HL-60/S4 treated with retinoic acid at 250 ng/mL for 4 days and 3 days (cell line): Measurements from ENCODE around the gene C16orf78.
"Not testable (repeated sequence)": the region's sequence is repeated elsewhere in the genome, so short reads cannot be mapped to it uniquely, and the experiment has no call there.

Experiments
- in situ Hi-C: fragments of 300-500 bp; cut with MboI; formaldehyde crosslinking; loops from 2 replicates; pipeline ENCODE4 v1.7.0; 2022; ENCODE audit warnings: low sequenced_read_pairs

Gene C16orf78

DNA sequence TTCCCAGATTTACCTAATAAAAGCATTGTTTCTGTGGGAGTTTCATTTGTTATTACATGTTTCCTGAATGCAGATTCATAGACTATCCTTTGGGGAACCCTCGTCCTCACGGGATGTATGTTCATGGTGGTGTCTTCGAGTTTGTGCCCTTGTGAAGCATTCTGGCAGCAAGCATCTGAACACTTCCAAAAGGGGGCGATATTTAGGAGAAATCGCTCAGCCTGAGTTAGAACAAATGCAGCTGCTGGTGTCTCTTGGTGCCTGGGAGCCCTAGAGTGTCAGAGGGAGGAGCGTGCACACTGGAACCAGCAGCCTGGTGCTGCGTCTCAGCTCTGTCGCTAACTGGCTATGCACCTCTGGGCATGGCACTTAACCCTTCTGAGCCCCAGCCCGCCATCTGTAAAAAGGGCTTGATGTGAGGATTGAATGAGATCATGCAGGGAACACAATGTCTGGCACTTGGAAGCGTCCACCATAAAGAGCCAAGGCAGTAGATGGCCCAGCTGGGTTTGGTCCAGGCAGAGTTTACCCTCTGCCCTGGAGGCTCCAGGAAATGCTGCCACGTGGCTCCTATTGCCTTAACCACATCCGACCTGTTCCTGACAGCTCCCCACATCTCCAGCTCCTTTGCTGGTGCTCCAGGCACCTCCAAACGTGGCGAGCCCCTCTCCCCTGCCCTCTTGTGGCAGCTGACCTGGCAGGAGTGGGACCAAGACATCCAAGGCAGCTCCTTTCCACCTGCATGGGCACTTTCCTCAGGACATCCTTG lies 25.0 kb upstream of the C16orf78 start:
- in situ Hi-C loops, result loop anchor here (10.0 kb wide), 1 partner anchor 664 kb away; no protein-coding TSS in a partner anchor

DNA sequence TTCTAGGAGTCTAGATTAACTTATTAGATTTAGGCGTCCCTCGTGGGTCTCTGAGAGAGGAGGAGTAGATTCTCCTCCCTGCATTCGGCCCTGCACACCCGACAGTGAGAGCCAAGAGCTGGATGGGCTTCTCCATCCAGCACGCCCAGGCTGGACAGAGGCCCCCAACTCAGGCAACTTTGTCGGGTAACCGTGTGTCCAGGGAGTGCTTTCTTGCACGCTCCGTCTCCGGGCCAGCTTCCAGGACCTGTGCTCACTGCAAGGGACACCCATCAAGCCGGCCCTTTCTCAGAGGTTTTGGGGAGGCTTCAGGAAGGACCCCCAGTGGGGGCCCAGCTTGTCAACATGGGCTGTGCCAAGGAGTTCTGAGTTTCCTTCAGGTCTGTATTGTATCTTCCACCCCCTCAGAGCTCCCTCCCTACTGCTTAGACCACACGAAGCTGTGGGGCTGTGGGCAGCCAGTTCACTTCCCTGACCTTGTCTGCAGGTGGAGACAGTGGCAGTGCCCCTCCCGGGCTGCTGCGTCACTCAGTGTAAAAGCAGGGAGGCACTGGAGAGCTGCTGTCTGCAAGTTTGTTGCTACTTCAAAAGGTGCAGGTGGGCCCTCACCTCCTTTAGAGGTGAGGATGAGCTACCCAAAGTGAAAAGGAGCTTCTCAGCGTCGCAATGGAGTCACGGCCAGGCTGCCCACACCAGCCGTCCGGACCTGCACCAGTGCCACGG lies 24.0 kb upstream of the C16orf78 start:
- in situ Hi-C loops, result loop anchor here (10.0 kb wide), 1 partner anchor 665 kb away; no protein-coding TSS in a partner anchor

DNA sequence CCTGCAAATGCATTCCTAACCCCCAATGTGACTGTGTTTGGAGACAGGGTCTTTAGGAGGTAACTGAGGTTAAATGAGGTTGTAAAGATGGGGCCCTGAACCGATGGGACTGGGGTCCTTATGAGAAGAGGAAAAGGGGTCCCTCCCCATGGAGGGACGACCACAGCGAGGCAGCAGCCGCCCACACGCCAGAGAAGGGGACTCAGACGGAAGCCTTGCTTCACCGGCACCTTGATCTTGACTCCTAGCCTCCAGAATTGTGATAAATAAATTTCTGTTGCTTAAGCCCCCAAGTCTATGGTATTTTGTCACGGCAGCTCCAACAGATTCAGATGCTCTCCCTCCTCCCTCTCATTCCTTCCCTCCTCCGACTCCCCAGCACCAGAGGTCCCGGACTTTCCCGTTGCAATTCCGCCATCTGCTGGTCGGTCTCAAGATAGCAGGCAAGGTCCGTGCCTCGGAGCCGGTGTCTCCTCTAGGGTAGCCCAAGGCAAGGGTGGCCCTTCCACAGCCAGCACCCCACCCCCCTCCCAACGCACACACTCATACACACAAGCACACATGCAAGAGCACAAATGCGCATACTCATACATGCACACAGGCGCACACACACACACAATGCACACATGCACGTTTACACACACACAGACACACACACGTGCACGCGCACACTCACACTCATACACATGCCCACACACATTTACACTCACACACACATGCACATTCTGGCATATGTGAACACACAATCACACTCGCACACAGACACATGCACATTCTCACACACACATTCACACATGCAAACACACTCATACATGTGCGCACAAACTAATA lies 23.1 kb upstream of the C16orf78 start:
- in situ Hi-C loops, result no loop called here

DNA sequence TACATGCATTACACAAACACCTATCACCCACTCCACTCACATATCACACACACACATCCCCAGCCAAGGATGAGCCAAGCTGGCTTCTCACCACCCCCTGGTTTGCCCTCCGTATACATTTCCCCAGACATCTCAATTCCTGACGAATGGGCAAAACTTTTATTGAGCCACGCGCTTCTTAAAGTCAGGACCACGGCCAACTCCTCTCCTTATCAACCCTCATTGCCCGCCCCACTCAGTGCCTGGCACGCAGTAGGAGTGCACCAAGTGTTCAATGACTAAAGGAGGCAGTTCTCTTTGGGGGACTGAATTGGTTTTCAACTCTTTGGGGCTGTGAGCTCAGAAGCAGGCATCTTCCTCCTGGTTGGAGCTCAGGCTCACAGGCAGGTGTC lies 22.5 kb upstream of the C16orf78 start:
- in situ Hi-C loops, result no loop called here

DNA sequence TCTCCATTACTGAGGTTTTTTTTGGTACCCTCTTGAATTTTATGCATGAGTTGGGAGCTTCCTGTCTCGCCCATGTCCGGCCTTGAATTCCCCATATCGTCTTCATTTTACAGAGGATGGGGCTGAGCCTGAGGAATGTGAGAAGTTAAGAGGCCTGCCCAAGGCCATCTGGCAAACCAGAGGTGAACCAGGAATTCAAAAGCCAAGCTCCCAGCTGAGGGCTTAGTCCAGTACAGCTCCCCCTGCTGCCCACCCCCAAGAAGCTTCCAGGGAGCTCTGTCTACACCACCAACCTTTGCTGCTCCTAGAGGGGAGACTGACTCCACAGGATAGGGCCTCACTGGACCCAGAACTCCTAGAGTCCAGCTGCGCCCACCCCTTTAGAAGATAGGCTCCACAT lies 20.7 kb upstream of the C16orf78 start:
- in situ Hi-C loops, result no loop called here

DNA sequence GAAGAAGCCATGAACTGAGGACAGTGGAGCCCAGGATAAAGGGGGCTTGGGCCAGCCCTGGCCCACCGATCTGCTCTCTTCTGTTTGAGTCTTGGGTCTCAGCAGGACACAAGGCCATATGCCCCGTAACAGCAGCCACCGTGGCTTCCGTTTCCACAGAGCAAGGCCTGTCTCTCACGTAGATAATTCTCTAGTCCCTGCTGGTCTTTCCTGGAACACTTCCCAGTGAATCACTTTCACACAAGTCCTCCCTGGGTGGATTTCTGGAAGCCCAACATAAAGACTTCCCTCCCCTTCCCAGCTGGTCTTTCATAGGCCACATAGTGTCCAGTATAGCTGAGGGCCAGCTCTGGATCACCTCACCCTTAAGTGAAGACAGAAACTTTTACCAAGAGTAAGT lies 19.9 kb upstream of the C16orf78 start:
- in situ Hi-C loops, result no loop called here

DNA sequence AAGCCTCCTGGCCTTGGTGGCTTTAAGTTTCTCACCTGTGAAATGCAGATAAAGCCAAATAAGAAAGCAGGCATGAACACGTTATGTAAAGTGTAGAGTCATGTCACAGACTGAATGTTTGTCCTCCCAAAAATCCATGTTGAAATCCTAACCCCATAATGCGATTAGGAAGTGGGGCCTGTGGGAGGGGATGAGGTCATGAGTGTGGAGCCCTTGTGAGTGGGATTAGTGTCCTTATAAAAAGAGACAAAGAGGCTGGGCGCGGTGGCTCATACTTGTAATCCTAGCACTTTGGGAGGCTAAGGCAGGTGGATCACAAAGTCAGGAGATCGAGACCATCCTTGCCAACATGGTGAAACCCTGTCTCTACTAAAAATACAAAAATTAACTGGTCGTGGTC lies 19.5 kb upstream of the C16orf78 start:
- in situ Hi-C loops, result no loop called here

DNA sequence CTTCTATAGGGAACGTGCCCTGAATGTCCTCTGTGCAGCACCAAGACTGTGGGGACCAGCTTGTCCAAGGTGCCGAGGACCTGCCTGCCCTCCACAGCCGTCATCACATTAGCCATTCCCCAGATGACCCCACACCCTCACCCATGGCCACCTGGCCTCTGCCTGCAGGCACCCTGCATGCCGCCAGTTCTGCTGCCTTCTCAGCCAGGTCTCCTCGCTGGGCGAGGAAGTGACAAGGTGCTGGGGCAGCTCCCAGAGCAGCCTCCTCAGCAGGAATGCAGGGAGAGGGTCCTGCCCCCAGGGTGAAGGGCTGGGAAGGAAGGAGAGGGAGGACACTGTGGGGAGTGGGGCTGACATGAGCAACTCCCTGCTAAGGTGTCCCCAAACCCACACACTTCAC lies 18.6 kb upstream of the C16orf78 start:
- in situ Hi-C loops, result no loop called here

DNA sequence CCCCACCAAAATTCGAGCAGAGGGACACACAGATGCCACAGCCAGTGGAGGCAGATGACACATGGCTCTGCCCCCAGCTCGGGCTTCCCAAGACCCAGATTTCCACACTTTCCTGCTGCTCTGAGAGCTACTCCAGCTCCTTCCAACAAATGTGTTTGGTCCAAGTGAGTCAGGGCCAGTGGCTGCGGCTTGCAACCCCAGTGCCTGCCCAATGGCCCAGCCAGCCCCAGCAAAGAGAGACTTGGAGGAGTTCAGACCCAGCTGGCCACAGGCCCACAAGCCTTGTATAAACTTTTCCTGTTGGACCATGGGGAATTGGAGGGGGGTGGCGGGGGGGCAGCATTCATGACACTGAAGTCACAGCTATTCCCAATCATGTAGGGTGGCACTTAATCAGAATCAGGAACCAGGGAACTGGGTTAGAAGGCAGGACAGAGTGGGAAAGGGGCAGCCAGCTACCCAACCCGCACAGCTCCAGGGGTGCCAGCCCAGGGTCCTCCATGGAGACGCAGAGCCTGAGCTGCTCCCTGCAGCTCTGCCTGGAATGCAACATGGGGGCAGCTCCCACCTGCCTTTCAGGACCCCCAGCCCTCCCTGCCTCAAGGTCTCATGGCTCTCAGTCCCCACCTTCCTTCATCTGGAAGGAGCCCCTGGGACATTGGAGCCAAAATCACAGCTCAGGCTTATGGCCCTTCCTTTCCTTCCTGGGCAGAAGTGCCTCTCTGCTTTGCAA lies 17.5 kb upstream of the C16orf78 start:
- in situ Hi-C loops, result no loop called here

DNA sequence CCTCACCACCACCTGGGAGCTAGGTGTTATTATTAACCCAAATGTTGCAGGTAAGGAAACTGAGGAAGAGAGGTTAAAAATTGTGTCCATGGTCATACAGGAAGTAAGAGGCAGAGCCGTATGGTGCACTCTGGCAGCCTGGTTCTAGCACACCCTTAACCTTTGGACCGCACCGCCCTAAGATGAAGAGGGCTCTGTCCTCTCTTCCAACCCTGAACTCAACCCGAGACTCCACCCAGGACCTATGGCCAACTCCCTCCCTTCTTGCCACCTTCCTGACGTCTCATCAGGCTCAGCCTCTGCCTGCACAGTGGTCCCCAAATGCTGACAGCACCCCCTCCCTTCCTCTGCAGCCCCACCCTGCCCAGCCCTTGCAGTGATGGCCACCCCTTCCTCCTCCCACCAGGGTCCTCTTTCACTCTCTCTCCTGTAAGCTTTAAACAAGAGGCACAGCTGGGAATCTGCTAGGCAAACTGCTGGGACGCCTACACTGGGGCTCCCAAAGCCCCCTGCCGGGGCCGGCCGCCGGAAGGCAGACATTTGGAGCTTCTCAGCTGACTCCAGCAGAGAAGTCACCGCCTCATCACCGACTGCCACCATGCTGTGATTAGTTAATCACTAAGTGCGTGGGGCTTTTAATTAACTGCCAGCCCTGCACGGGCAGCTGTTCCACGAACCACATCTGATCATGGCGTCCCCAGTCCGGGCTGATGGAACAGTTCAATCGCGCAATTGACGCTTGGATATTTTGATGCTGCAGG lies 16.7 kb upstream of the C16orf78 start:
- in situ Hi-C loops, result no loop called here

DNA sequence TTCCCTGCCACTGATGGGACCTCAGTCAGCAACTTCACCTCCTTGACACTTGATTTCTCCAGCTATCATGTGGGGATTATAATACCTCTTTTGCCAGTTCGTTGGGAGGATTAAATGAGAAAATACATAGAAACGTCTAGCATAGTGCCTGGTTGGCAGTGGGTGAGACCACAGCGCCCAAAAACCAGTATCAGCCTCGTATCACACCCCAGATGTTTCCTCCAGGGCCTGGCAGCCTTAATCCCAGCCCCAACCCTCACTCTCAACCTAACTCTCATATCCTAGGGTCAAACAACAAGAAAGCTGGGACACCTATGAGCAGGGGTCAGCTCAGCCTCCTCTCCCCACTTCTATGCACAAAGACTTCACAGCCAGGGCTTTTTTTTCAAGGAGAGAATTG lies 14.0 kb upstream of the C16orf78 start:
- in situ Hi-C loops, result no loop called here

DNA sequence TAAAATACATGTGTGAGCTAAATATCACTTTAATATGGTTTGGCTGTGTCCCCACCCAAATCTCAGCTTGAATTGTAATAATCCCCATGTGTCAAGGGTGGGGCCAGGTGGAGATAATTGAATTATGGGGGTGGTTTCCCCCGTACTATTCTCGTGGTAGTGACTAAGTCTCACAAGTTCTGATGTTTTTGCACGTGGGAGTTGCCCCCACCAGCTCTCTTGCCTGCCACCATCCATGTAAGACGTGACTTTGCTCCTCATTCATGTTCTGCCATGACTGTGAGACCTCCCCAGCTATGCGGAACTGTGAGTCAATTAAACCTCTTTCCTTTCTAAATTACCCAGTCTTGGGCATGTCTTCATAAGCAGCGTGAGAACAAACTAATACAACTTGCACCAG lies 11.9 kb upstream of the C16orf78 start:
- in situ Hi-C loops, result not testable (repeated sequence)

DNA sequence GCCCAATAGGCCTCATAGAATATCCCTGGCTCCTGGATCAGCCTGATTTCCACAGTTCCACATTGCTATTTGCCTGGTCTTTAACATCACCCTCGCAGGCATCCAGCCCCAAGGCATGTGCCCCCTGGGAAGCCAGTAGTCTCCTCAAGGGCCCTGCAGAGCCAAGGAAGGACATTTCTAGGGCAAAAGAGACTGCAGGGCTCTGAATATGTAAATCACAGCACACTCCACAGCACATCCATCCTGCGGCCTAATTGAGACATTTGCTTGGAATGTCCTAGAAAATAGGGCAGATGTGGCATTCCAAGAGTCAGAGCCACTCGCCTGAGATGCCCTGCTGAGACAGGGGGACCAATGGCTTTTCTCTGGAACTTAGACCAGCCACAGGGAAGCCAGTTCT lies 11.4 kb upstream of the C16orf78 start:
- in situ Hi-C loops, result no loop called here

DNA sequence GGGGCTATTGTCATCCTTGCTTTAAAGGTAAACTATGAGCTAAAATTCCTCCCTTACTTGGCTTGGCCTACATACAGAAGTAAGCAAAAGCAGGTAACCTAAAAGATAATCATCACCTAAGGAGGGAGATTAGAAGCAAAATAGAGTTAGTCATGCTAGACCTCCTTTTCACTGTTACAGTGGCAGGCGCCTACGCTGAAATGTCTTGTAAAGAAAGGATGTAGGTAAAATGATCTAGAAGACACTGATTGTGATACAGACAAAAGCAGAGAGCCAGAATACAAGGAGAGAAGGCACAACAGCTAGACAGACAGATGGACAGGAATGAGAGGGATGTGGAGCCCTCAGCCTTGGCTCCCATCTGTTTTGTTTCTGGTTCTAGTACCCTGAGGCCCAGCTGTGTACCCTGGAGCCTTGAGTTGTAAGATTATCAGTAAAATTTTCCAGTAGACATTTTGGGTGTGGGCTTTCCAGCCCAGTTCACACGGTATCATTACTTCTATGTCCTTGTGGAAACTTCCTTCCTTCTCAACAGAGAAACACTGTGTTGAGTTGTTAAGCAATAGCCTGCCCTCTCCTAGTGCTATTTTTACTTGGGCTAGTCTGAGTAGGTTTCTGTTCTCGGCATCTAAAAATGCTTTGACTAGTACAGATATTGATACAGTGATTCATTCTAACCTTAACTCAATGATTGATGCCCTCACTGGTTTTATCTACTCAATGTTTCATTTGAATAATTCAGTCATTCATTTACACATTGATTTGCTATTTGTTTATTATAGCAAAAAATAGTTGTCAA lies 7.7 kb upstream of the C16orf78 start:
- in situ Hi-C loops, result no loop called here

DNA sequence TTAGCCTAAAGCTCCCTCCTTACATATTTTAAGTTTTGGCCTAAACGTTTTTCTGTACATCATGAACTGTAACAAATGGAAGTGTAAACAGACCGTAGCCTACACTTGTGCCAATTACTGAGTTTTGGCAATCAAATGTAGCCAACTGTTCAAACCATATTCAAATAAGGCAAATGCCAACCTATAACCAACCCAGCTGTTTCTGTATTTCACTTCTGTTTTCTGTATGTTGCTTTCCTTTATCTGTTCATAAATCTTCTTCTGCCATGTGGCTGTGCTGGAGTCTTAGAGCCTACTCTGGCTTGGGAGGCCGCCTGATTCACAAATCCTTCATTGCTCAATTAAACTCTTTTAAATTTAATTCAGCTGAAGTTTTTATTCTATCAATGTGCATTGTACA lies 6.9 kb upstream of the C16orf78 start:
- in situ Hi-C loops, result no loop called here

DNA sequence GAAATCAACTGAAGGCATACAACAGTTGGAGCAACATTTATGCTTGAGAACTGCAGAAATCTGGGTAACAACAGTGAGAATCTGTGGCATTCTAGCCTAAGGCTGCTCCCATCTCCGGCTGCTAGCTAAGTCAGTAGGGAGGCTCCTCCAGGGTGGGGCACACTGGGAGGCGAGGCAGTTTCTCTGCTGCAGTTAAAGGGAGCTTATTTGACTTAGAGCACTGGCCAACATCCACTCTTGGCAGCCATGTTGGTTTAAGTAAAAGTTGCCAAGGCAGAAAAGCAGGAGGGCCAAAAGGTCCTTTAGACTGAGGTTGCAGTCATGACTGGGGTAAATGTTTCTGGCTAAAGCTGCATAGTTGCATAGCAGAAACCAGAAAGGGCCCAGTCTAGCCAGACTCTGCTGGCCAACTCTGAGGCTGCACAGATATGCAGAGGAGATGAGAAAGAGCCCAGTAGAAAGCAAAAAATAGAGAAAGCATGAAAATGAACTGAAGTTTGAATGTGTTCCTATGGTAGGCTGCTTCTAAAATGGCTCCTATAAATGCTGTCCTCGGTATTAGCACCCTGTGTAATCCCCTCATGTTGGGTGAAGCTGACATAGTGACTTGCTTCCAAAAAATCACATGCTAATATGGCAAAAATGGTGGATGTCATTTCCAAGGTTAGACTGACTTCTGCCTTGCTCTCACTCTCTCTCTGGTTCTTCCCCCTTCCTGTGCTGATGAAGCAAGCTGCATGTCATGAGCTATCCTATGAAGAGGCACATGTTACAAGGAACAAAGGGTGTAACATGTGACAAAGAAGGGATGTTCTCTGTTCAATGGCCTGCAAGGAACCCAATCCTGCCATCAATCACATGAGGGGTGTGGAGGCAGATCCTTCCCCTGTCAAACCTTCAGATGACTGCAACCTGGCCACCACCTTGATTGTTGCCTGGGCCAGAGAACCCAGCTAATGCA lies 3.7 kb upstream of the C16orf78 start:
- in situ Hi-C loops, result no loop called here

DNA sequence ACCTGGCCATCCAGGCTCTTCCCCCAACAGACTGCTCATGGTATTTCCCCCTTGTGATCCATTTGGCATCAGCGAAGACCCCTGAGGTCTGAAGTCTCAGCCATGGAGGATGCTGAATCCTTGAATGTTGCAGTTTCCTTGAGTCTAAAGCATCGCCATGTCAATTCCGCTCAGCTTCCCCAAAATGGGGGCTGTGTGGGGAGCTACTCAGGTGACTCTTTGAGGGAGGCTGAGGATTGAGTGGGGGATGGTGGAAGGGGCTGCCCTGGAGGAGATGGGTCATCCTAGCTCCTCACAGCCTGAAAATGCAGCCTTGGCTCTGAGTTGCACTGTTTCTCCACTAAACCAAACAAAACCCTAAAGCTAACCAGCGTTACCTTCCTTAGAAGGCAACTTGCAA lies 2.6 kb downstream of the C16orf78 start:
- in situ Hi-C loops, result no loop called here

DNA sequence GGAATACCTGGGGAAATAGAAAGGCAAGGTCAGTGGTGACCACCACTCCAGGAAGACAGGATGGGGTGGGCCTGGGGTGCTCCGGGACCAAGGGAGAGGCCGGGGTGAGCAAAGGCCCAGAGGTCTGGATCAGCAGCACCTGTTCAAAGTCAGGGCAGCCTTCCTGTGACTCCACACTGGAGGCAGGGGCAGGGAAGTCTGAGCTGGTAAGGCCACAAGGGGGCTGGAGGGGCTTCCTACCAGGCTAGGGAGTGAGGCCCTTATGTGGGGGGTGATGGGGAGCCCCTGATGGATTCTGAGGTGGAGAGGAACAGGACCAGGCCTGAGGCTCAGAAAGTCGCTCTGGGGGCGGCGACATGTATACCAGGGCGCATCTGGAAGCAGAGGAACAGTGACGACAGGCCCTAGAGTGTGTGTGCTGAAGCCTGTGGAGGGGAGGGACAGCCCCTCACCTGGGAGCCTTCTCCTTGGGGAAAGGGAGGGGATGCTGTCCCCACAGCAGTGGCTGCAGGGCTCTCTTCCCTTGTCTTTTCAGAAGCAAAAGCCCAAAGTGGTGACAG lies 3.7 kb downstream of the C16orf78 start:
- in situ Hi-C loops, result no loop called here
